Measurements from ENCODE around the gene CCDC124.

The CCDC124 gene

GRCh38 chr19:17931532-17932191 lies 1.2 kb upstream of the CCDC124 start:
- no peak for DNase-seq
- no peaks in the 10 kb centered on the region for H3K9me3 ChIP-seq (ENCODE audit: insufficient read depth, low read length, severe bottlenecking)
- no peak for ATAC-seq (ENCODE audit: insufficient read depth, low read depth)
- peaks cover 5% of the 10 kb centered on the region; the same call in 1 of the 2 replicates for H4K20me1 ChIP-seq (ENCODE audit: insufficient read depth, low read length)
- H3K9ac ChIP-seq (ENCODE audit: low read depth, low read length) = no peak overlapping the region
- H2AFZ ChIP-seq (ENCODE audit: low read depth, low read length) = peak overlapping the region; percentile 99
- H3K79me2 ChIP-seq (ENCODE audit: insufficient read depth, low read length) = peaks cover 23% of the 10 kb centered on the region
- no peaks in the 10 kb centered on the region for H3K27me3 ChIP-seq (ENCODE audit: insufficient read depth, low read length, poor library complexity)
- H3K4me3 ChIP-seq (ENCODE audit: low read depth in 1 of 2, low read length in 2 of 2) = peak overlapping the region in 1 of 2 experiments; percentile 90; a peak in 1 of 4 replicates
- TF ChIP-seq EZH2 (IDR thresholded peaks at IDR 0.05; ENCODE audit: borderline replicate concordance, low read depth, low read length, severe bottlenecking) = no peak
- TF ChIP-seq CTCF (IDR thresholded peaks at IDR 0.05; ENCODE audit: borderline replicate concordance, extremely low read depth, low read length, poor library complexity, severe bottlenecking) = no peak
- H3K4me2 ChIP-seq (ENCODE audit: insufficient read depth, low read length) = peak overlapping the region; percentile 92; the same call in 1 of the 2 replicates
- no peak overlapping the region for H3K27ac ChIP-seq (ENCODE audit: low read length)
- H3K36me3 ChIP-seq (ENCODE audit: insufficient read depth, low read length) = peaks cover 9% of the 10 kb centered on the region
- H3K4me1 ChIP-seq (ENCODE audit: insufficient read depth, low read length) = peaks cover 28% of the 10 kb centered on the region

- Histone ChIP-seq H3K9ac (ENCODE audit: low read depth, low read length) (peak overlapping the region; percentile 80), H3K4me2 (ENCODE audit: insufficient read depth, low read length) (peak overlapping the region; percentile 92), H3K36me3 (ENCODE audit: insufficient read depth, low read length) (peaks cover 22% of the 10 kb centered on the region), H3K79me2 (ENCODE audit: insufficient read depth, low read length) (peaks cover 23% of the 10 kb centered on the region), H3K4me3 (ENCODE audit: low read depth in 1 of 2, low read length in 2 of 2) (peak overlapping the region; percentile 89 to 90), H3K4me1 (ENCODE audit: insufficient read depth, low read length) (peaks cover 28% of the 10 kb centered on the region), H2AFZ (ENCODE audit: low read depth, low read length) (peak overlapping the region; percentile 99), H3K9me3 (ENCODE audit: insufficient read depth, low read length, severe bottlenecking) (no peaks in the 10 kb centered on the region), H3K27ac (ENCODE audit: low read length) (peak overlapping the region; percentile 98), H3K27me3 (ENCODE audit: insufficient read depth, low read length, poor library complexity) (no peaks in the 10 kb centered on the region), H4K20me1 (ENCODE audit: insufficient read depth, low read length) (peaks cover 5% of the 10 kb centered on the region; the same call in 1 of the 2 replicates)
- DNase-seq (no peak), ATAC-seq (ENCODE audit: insufficient read depth, low read depth) (no peak)
- TF ChIP-seq EZH2 (IDR thresholded peaks at IDR 0.05; ENCODE audit: borderline replicate concordance, low read depth, low read length, severe bottlenecking) (no peak), CTCF (IDR thresholded peaks at IDR 0.05; ENCODE audit: borderline replicate concordance, extremely low read depth, low read length, poor library complexity, severe bottlenecking) (no peak)
Measured at GRCh38 chr19:17933414-17934129, 757 bp downstream of the CCDC124 start.

GRCh38 chr19:17936379-17936778 lies 3.6 kb downstream of the CCDC124 start:
- Histone ChIP-seq H3K36me3 (ENCODE audit: insufficient read depth, low read length) (peaks cover 36% of the 10 kb centered on the region), H3K79me2 (ENCODE audit: insufficient read depth, low read length) (peaks cover 23% of the 10 kb centered on the region), H4K20me1 (ENCODE audit: insufficient read depth, low read length) (peaks cover 5% of the 10 kb centered on the region; the same call in 1 of the 2 replicates), H3K4me1 (ENCODE audit: insufficient read depth, low read length) (peaks cover 28% of the 10 kb centered on the region), H3K9me3 (ENCODE audit: insufficient read depth, low read length, severe bottlenecking) (no peaks in the 10 kb centered on the region), H3K27ac (ENCODE audit: low read length) (no peak overlapping the region), H2AFZ (ENCODE audit: low read depth, low read length) (no peak overlapping the region), H3K4me2 (ENCODE audit: insufficient read depth, low read length) (no peak overlapping the region), H3K27me3 (ENCODE audit: insufficient read depth, low read length, poor library complexity) (no peaks in the 10 kb centered on the region), H3K9ac (ENCODE audit: low read depth, low read length) (no peak overlapping the region), H3K4me3 (ENCODE audit: low read depth in 1 of 2, low read length in 2 of 2) (no peak overlapping the region)
- DNase-seq = no peak
- no peak for ATAC-seq (ENCODE audit: insufficient read depth, low read depth)
- TF ChIP-seq EZH2 (IDR thresholded peaks at IDR 0.05; ENCODE audit: borderline replicate concordance, low read depth, low read length, severe bottlenecking) = no peak
- no peak for TF ChIP-seq CTCF (IDR thresholded peaks at IDR 0.05; ENCODE audit: borderline replicate concordance, extremely low read depth, low read length, poor library complexity, severe bottlenecking)
